Mammary epithelial cell (primary cell): ENCODE measurements around the gene TRIM37.

Experiments used
- CTCF ChIP-seq, 2 donors: IDR thresholded peaks in 1 of 2; conservative IDR thresholded peaks in 1 of 2; 2 replicates each; pipeline ENCODE4 v1.5.1; 2011 to 2012; ENCODE audit warnings: inconsistent platforms in 2 of 2, low read length in 2 of 2, mild to moderate bottlenecking in 2 of 2, control low read depth in 1 of 2, low read depth in 1 of 2; ENCODE audit not compliant: insufficient read depth in 1 of 2; ENCODE audit errors: extremely low read depth in 1 of 2
- EZH2 ChIP-seq: IDR thresholded peaks from 2 replicates; pipeline ENCODE4 v1.6.1; 2012; ENCODE audit warnings: low read length, inconsistent platforms, borderline replicate concordance

- no peak for TF ChIP-seq CTCF (conservative IDR thresholded peaks at IDR 0.05 in 1 of 2, IDR thresholded peaks at IDR 0.05 in 1 of 2; ENCODE audit: extremely low read depth in 1 of 2, insufficient read depth in 1 of 2, low read depth in 1 of 2, low read length in 2 of 2)
- TF ChIP-seq EZH2, result no peak
Measured at GRCh38 chr17:58995247-58995940, 111.3 kb downstream of the TRIM37 start.
